GM18526 (cell line): ENCODE measurements around the gene ZC3H4.

Experiments
- POLR2A ChIP-seq: IDR thresholded peaks from 3 replicates; pipeline ENCODE4 v1.6.1; 2011; ENCODE audit not compliant: insufficient read length; ENCODE audit errors: extremely low read depth

The ZC3H4 gene

GRCh38 chr19:47113850-47114651, 475 bp upstream of the ZC3H4 start:
- no peak for TF ChIP-seq POLR2A

DNA sequence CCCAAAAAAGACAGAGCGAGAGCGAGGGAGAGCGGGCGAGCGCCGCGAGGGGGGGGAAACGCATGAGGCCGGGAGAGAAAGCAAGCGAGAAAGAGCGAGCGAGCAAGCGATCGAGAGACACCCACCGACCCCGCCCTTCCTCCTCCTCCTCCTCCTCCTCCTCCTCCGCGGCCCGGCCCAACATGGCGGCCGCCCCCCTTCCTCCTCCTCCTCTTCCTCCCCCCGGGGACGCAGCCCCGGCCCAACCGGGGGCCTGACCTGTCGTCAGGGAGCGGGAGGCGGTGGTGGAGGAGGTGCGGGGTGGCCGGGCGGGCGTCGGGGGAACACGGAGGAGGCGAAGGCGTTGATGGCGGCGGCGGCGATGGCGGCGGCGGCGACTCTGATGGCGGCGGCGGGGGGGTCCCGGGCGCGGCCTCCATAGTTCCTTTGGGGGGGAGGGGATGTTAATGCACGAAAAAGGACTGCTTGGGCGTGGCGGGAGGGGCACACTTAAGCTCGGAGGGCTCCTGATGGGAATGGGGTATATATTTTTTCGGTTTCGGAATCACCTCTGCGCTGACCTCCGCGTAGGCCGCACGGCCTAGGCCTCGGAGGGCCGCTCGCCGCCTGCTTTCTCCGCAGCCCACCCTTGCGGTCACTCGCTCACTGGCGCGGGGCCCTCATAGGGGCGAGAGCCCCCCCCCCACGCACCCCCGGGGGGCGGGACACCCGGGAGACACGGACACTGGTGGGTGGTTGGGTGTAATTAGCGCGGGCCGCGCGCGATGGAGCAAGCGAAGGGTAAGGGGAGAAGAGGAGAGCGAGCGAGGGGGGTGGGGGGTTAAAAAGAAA, 1.2 kb downstream of the ZC3H4 start:
- TF ChIP-seq POLR2A: peak; percentile 89

GRCh38 chr19:47111682-47112165, 1.9 kb downstream of the ZC3H4 start:
- no peak for TF ChIP-seq POLR2A

DNA sequence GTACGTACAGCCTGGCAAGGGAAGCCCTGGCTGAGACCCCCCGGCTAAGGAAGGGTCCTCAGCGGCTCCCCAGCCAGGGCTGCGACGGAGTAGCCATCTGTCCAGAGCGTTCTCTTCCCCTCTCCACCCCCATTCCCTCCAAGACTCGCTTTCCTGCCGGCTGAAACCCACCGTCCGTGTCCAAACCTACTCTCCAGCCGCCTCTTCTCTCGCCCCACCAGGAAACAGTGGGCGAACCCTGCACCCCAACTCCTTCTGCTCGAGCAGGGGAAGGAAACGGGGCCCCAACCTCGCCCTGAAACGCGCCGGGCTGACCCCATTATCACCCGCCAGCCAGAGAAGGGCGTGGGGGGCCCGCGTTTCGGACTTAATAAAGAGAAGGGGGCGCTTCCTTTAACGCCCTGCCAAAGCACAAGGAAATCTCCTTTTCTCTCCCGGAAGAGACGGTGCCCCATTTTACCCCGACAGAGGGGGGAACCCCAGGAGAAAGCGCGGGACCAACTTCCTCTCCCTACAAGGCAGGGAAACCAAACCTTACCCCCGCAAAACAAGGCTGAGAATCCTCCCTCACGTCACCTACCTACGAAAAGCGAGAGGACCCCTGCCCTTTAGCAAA, 2.5 kb downstream of the ZC3H4 start:
- no peak for TF ChIP-seq POLR2A

- TF ChIP-seq POLR2A: no peak
Measured at GRCh38 chr19:47110521-47111005, 3.0 kb downstream of the ZC3H4 start.

DNA sequence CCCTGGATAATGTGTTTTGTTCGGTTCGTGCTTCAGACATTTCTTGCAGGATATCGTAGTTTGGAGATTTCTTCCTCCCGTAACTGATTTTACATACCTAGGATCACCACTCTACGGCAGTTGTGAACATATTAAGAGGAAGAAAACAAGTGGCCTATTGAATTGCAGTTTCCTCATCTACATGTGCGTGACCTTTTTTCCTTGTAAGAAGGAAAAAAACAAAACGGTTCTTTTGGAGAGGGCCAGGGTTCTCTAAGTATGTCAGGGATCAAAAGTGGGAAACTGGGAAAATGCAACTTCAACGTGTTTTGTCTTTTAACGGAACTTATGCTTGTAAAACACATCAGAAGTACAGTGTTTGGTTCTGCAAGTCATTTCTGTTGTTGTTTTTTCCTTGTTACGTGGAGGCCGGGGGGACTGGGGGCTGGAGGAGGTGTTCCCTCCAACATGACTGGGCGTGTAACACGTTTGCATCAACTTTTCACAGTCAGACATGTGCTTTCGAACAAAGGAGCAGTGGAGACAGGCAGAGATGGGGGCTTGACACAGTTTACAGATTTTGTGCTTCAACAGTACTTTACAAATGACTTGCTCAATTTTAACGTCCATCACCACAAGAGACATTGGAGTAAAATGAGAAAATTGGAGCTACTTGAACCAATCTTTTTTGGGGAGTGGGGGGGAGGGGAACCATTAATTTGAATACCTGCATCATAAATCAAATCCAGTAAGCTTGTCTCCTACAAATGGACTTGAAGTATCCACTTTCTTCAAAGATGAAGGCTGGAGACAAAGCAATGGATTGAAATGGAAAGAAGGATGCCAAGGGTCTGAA, 3.8 kb downstream of the ZC3H4 start:
- TF ChIP-seq POLR2A: peak; percentile 32

- no peak for TF ChIP-seq POLR2A
Measured at GRCh38 chr19:47109177-47109540, 4.4 kb downstream of the ZC3H4 start.

GRCh38 chr19:47107953-47108746, 5.4 kb downstream of the ZC3H4 start:
- no peak for TF ChIP-seq POLR2A

GRCh38 chr19:47107202-47107952, 6.2 kb downstream of the ZC3H4 start:
- no peak for TF ChIP-seq POLR2A

DNA sequence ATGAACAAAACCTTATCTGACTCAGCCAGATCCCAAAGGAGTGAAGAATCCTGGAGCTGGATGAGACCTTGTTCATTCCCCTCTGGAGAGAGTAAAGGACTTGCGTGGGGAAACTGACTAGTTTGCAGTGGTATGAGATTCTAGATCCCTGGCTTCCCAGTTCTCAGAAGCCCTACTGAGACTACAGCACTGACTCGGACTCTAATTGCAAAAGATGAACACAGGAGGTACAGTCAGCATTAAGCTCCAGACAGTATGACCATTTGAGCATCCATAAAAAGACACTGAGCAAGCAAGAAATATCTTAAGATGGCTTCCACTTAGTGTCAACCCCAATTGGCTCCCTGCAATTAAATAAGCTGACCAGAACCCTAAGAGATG, 6.8 kb downstream of the ZC3H4 start:
- TF ChIP-seq POLR2A: no peak

DNA sequence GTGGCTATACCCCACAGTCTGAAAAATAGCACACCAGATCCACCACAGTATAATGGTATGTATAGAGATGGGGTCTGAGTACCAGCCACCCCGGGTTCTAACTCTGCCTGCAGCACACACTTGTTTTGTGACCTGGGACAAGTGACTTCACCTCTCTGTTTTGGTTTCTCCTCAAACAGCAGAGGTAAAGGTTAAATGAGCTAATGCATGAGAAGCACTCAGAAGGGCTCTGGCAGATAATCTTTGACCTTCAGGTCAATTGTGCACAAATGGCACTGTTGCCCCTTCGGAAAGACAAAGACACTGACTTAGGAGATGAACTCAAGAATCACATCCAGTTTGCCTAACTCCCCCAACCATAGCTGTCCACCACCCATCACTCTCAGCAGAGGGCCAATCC, 7.7 kb downstream of the ZC3H4 start:
- no peak for TF ChIP-seq POLR2A

GRCh38 chr19:47104680-47105079, 8.9 kb downstream of the ZC3H4 start:
- TF ChIP-seq POLR2A: no peak

DNA sequence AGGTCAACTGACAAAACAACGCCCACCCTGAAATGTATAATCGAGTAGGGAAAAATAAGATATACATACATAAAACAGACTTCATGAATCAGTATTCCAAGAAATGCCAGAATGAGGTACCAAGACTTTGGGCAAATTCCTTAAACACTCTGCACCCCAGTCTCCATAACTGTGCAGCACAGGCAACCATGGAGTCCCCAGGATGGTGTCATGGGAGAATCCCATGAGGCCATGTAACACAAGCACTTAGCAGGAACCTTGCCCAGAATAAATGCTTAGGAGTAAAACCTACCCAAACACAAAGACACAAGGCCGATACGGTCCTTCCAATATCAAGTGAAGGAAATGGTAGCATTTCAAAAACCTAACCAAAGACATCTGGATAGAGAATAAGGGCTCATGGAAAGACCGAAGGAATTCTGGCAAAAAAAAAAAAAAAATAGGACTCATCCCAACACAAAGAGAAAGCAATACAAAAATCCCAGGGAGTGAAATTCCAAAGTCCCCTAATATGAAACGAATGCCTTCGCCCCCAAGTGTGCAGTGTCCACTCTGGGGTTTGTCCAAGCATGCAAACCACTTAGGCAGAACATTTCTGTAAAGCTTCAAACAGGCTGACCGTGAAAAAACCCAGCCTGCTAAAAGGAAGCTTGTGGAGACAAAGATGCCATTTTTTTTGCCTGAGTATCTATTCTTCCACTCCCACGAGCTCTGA, 11.1 kb downstream of the ZC3H4 start:
- TF ChIP-seq POLR2A: no peak
